DND-41 (cell line): ENCODE results near the gene PHC2.

Experiments used
- ATAC-seq: fragments of 200-7000 bp; cut with Tn5 transposase; 3 replicates; pipeline ENCODE4 v1.9.1; 2021; ENCODE audit warnings: low read depth; ENCODE audit not compliant: insufficient read depth
- DNase-seq: peaks from one replicate; pipeline ENCODE4 v3.0.0-alpha.2; 2020
- H2AFZ ChIP-seq: 2 replicates; pipeline ENCODE4 v1.6.0; 2012; ENCODE audit warnings: low read depth, low read length
- H3K27ac ChIP-seq: 2 replicates; pipeline ENCODE4 v1.5.1; 2012; ENCODE audit warnings: low read length, inconsistent platforms
- H3K27me3 ChIP-seq: fragments of 200-600 bp; sonication (generic); 2 replicates; pipeline ENCODE4 v1.6.0; 2012; ENCODE audit warnings: low read length, mild to moderate bottlenecking, inconsistent platforms; ENCODE audit not compliant: insufficient read depth, poor library complexity
- H3K36me3 ChIP-seq: 2 replicates; pipeline ENCODE4 v1.5.1; 2012; ENCODE audit warnings: low read length, inconsistent platforms; ENCODE audit not compliant: insufficient read depth
- H3K4me1 ChIP-seq: 2 replicates; pipeline ENCODE4 v1.5.1; 2012; ENCODE audit warnings: mild to moderate bottlenecking, low read length; ENCODE audit not compliant: insufficient read depth
- H3K4me2 ChIP-seq: 2 replicates; pipeline ENCODE4 v1.6.0; 2012; ENCODE audit warnings: mild to moderate bottlenecking, moderate library complexity, low read length, inconsistent platforms; ENCODE audit not compliant: insufficient read depth
- H3K4me3 ChIP-seq, 2 experiments: fragments of 200-600 bp in 1 of 2; shearing (Covaris generic) in 1 of 2; 2 replicates each; pipeline ENCODE4 v1.5.1; 2012 to 2016; ENCODE audit warnings: inconsistent platforms in 2 of 2, low read length in 2 of 2, mild to moderate bottlenecking in 2 of 2, low read depth in 1 of 2, moderate library complexity in 1 of 2
- H3K79me2 ChIP-seq: 2 replicates; pipeline ENCODE4 v1.6.0; 2012; ENCODE audit warnings: low read length, inconsistent platforms; ENCODE audit not compliant: insufficient read depth
- H3K9ac ChIP-seq: 2 replicates; pipeline ENCODE4 v1.6.0; 2012; ENCODE audit warnings: low read depth, mild to moderate bottlenecking, inconsistent platforms, low read length, moderate library complexity
- H3K9me3 ChIP-seq: 2 replicates; pipeline ENCODE4 v1.5.1; 2012; ENCODE audit warnings: low read length, moderate library complexity, mild to moderate bottlenecking, inconsistent platforms; ENCODE audit not compliant: insufficient read depth, severe bottlenecking
- H4K20me1 ChIP-seq: 2 replicates; pipeline ENCODE4 v1.6.0; 2012; ENCODE audit warnings: low read length; ENCODE audit not compliant: insufficient read depth
- CTCF ChIP-seq: IDR thresholded peaks from 2 replicates; pipeline ENCODE4 v1.5.1; 2012; ENCODE audit warnings: borderline replicate concordance, low read length, moderate library complexity, mild to moderate bottlenecking; ENCODE audit not compliant: poor library complexity, severe bottlenecking; ENCODE audit errors: extremely low read depth
- EZH2 ChIP-seq: IDR thresholded peaks from 3 replicates; pipeline ENCODE4 v1.6.1; 2012; ENCODE audit warnings: borderline replicate concordance, low read depth, mild to moderate bottlenecking, moderate library complexity, low read length, inconsistent platforms; ENCODE audit not compliant: severe bottlenecking

The PHC2 gene

GRCh38 chr1:33428661-33429060, 2.2 kb downstream of the PHC2 start:
- no peaks in the 10 kb centered on the region for H3K4me1 ChIP-seq
- no peak for TF ChIP-seq CTCF
- no peak for TF ChIP-seq EZH2
- H4K20me1 ChIP-seq = no peaks in the 10 kb centered on the region
- no peak for ATAC-seq
- no peak overlapping the region for H2AFZ ChIP-seq
- no peak overlapping the region for H3K4me2 ChIP-seq
- H3K79me2 ChIP-seq = no peaks in the 10 kb centered on the region
- no peaks in the 10 kb centered on the region for H3K9me3 ChIP-seq
- H3K9ac ChIP-seq = no peak overlapping the region
- DNase-seq = no peak
- H3K27me3 ChIP-seq = peaks cover 33% of the 10 kb centered on the region
- H3K27ac ChIP-seq = no peak overlapping the region
- H3K4me3 ChIP-seq = no peak overlapping the region
- no peaks in the 10 kb centered on the region for H3K36me3 ChIP-seq

- DNase-seq (no peak), ATAC-seq (no peak)
- H3K4me2 ChIP-seq = no peak overlapping the region
- H4K20me1 ChIP-seq = no peaks in the 10 kb centered on the region
- TF ChIP-seq CTCF (no peak), EZH2 (no peak)
- H3K9me3 ChIP-seq = no peaks in the 10 kb centered on the region
- H3K36me3 ChIP-seq = no peaks in the 10 kb centered on the region
- no peak overlapping the region for H3K4me3 ChIP-seq
- H3K27me3 ChIP-seq = peaks cover 40% of the 10 kb centered on the region
- H3K9ac ChIP-seq = no peak overlapping the region
- no peak overlapping the region for H3K27ac ChIP-seq
- no peaks in the 10 kb centered on the region for H3K79me2 ChIP-seq
- no peak overlapping the region for H2AFZ ChIP-seq
- H3K4me1 ChIP-seq = no peaks in the 10 kb centered on the region
These were observed 4.0 kb downstream of the PHC2 start for GRCh38 chr1:33426916-33427315.

- Histone ChIP-seq H3K4me3 (no peak overlapping the region), H3K9ac (no peak overlapping the region), H3K27me3 (peaks cover 47% of the 10 kb centered on the region), H3K4me1 (no peaks in the 10 kb centered on the region), H3K27ac (no peak overlapping the region), H3K9me3 (no peaks in the 10 kb centered on the region), H2AFZ (no peak overlapping the region), H4K20me1 (no peaks in the 10 kb centered on the region), H3K79me2 (no peaks in the 10 kb centered on the region), H3K4me2 (no peak overlapping the region), H3K36me3 (no peaks in the 10 kb centered on the region)
- ATAC-seq = no peak
- no peak for DNase-seq
- no peak for TF ChIP-seq EZH2
- TF ChIP-seq CTCF = no peak
These were observed 5.0 kb downstream of the PHC2 start for GRCh38 chr1:33425900-33426299.

GRCh38 chr1:33424610-33425009, 6.3 kb downstream of the PHC2 start:
- no peak for ATAC-seq
- no peak for DNase-seq
- peaks cover 47% of the 10 kb centered on the region for H3K27me3 ChIP-seq
- H3K4me3 ChIP-seq = no peak overlapping the region
- H3K9ac ChIP-seq = no peak overlapping the region
- H3K79me2 ChIP-seq = no peaks in the 10 kb centered on the region
- H3K27ac ChIP-seq = no peak overlapping the region
- no peaks in the 10 kb centered on the region for H4K20me1 ChIP-seq
- no peaks in the 10 kb centered on the region for H3K36me3 ChIP-seq
- no peak for TF ChIP-seq EZH2
- no peak for TF ChIP-seq CTCF
- no peaks in the 10 kb centered on the region for H3K4me1 ChIP-seq
- H2AFZ ChIP-seq = no peak overlapping the region
- H3K4me2 ChIP-seq = no peak overlapping the region
- no peaks in the 10 kb centered on the region for H3K9me3 ChIP-seq
